Activated T-helper 9 cell treated with anti-CD3 and anti-CD28 coated beads, Interleukin-2, amount 50 U/mL, for 16 hours (primary cell): ENCODE data around the gene HOXA9.

Source experiments
- DNase-seq: peaks from one replicate; pipeline ENCODE4 v3.0.0-alpha.2; 2020; ENCODE audit warnings: low read depth

The HOXA9 gene

DNA sequence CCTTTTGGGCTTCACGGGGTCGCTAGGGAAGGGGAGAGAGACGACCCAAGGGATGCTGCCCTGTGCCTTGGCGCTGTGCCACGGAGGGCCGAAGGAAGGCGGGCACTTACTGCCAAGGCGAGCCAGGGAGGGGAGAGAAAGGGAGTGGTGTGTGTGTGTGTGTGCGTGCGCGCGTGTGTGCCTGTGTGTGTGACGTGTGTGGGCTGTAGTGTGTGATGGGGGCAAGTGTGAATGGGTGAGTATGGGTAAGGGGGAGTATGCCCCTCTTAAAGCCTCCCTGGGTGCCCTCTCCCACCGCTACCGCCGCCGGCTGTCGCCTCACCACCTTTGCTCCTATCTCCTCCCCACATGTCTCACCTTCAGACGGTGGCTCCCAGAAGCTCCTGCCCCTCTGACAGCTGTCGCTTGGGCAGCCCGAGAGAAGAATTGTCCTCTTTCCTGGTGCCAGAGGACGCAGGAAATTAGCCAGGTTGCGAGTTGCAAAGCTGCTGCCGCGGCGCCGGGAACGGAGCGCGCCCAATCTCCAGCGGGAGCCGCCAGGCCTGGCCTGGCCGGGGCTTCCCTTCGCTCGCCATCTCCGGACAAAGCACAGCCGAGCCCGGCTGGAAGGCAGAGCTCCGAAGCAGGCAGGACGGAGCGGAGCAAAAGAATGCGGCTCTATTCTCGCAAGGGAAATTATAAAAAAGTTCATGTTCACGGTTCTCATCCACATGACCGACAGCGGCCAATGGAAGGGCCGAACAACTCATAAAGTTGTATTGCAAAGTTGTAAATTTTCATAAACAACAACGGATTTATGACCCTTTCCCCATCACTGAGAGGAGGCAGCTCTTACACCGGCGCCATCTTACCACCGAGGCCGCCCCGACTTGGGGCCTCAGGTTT is 13.2 kb downstream of the HOXA9 start, which contains the start of gene HOXA3:
Gene HOXA3, minus strand, starts transcription at position 653 of the 885 bp plus-strand sequence. CDS start 41,943 bp downstream, outside the sequence.
- no peak for DNase-seq

DNA sequence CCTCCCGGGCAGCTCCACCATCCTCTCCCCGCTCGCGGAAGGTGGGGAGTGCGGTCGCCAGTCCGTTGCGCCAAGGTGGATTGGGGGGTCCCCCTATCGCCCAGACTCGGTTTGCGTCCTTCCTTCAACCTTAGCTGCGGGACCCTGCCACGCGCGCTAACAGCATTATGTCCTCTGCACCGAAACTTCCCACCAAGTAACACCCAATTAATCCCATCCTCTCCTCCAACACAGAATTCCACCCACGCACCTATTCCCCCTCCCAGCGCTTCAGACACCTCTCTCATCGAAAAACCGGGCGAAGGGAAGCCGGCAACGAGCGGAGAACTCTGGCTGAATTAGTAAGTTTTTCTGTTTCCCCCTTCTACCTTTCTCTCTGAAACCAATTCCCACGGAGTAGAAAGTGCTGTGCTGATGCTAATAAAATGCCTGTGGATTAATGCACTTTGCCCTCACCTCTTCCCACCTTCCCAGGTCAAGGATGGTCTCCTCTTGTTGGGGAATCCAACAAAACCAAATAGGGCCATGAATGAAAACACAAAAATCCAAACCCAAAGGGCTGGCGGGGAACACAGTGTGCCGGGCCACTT is 13.9 kb downstream of the HOXA9 start:
- DNase-seq, result no peak

DNA sequence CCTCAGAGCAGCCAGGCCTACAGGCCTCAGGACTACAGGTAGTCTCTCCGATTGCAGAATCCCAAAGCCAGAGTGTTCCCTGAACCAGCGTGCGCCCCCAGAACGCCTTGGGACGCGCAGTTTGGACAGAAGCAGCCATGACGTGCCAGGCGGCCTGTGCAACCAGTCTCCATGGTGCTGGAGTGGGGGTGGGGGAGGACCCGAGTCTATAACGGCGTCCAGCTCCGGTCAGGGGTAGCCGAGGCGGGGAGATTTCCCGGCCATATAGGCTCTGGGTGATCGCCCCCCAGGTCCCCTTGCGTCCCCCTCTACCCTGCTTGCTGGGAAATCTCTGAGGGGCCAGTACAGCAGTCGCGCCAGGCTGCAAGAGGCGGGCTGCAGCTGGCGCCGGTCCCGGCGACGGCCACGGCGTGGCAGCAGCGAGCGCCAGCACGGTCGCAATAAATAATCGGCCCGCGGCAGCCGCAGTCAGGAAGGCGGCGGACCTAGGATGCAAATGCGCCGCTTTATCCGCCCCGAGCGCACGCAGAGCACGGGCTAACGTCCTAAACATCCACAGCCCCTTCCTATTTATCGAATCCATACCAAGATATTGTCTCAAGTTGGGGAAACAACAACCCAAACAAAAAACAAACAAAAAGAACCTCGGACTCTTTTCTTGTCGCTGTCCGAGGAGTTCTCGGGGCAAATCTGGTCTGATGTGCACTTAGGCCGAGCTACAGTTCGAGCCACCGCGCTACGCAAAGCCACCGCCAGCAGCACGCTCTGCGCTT is 14.6 kb downstream of the HOXA9 start:
- peak; percentile 43 for DNase-seq

GRCh38 chr7:27149842-27150567 is 15.3 kb downstream of the HOXA9 start:
- no peak for DNase-seq

DNA sequence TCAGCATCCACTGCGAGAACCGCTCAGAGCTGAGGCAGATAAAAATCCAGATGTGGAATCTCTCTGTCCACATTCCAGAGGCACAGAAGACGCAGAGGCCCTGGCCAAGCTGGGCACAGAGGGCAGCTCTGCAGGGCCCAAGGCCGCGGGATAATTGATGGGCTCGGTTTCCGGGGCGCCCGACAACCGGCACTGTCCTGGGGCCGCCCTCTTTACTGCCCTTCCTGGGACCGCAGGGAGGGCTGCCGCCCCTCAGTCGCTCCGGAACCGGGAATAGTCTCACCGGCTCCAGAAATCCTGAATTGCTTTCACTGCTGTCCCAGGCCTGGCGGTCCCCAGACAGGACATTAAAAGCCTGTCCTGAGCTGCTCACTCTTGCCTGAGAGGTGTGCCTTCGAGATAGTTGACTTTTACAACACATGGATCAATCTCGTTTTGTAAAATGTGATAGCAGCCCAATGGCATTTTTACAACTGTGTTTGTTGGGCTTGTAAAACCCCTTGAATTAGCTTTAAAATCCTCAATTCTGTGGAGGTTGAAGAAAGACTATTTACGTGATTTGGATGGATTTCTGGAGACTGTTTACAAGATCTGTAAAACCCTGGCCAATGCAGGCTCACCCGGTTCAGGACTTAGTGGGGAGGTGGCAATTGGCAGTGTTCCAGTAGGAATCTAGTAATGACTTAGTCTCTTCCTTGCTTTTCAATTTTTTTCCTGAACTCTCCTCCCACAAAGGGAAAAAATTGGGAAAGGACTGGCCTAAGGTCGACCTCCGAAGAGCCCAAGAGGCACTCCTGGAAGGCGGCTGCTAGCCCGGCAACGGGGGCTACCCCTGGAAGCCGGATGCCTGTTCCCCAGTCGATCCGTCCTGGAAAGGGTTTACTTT is 16.3 kb downstream of the HOXA9 start:
- no peak for DNase-seq

- DNase-seq, result no peak
Measured at GRCh38 chr7:27148031-27148755, 17.1 kb downstream of the HOXA9 start.

DNA sequence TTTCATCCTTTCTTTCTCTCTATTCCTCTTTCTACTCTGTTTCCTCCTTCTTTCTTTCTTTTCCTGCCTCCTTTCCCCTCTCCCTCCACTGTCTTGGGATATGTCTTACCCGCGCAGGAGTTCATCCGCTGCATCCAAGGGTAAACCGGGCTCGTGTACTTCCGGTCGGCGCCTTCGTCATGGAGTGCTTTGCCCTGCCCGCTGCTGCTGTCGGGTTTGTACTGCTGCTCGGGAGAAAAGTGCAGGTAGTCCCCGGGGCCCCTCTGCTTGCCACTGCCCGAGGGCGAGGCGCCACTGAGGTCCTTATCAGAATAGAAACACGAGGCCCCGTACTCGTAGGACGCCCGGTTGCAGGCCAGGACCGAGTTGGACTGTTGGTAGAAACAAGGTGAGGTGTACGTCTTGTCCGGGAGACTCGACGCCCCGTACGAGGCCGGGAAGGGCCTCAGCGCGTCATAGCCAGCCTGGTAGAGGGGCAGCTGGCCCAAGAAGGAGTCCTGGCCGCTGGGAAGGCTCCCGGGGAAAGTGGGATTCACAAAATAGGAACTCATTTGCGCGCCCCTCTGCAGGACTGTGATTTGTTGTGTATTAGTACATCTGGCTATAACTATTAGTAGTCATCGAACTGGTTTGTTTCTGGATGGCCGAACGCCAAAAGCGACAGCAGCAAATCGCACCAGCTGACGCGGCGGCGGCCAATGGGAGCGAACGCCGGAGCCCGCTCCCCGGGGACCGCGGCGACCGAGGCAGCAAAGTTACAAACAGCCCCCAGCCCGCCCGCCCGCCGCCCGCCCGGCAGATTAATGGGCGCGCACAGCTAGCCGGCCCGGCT is 17.9 kb downstream of the HOXA9 start, which contains the start of gene HOXA6:
Gene HOXA6, minus strand, starts transcription at position 576 of the 832 bp plus-strand sequence. Its CDS starts 25 bp downstream, at position 551.
- DNase-seq, result no peak

DNA sequence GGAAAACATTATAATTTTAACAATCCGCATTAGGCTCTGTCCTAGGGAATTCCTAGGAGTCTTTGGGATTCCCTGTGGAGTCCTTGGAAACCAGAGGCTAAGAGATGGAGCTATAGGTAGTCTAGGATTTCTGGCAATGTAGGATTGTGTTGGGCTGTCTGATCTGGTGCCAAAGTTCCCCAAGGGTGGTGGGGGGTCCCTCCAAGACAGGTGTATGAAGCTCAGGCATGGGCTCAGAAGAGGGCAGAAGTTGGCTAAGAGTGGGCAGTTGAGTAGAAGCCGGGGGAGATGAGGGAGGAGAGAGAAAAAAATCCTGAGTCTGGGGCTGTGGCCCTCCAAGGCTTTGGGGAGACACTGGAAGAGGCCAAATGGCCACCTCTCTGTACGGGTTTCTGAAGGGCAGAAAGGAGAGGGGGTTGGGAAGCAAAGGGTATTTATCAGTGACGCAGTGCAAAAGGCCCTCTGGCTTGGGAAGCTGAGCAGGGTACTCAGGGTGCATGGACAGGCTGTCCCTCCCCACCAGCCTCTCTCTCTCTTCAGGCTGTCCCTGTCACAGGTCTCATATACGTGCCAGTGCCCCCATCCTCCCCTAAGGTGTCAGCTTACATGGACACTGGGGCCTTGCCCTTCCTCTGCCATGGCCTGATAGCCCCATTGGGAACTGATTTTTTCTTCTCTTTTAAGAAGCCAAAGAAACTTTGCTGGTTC is 18.7 kb downstream of the HOXA9 start:
- no peak for DNase-seq

GRCh38 chr7:27145914-27146412 is 19.4 kb downstream of the HOXA9 start:
- no peak for DNase-seq

DNA sequence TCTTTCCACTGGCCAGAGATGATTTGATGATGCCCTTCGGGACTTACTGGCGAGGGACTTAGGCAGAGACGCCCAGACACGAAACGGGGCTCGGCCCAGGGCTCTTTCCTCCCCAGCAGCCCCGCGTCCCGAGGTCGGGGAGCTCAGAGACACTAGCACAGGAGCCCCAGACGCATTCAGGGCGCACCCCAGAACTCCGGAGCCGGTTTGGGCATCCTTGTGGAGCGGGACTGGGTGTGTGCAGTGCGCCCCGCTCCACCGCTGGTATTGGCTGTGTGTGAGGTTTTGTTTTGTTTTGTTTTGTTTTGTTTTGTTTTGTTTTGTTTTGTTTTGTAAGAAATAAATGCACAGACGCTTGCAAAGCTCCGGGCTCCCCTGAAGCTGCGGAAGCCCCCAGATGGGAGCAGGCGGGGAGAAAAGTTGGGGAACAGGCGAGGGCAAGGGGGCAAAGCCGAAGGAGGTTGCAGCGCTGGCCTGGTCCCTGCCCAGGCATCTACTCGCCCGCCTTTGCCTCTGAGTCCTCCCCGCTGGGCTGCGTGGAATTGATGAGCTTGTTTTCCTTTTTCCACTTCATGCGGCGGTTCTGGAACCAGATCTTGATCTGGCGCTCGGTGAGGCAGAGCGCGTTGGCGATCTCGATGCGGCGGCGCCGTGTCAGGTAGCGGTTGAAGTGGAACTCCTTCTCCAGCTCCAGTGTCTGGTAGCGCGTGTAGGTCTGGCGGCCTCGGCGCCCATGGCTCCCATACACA is 20.0 kb downstream of the HOXA9 start:
- no peak for DNase-seq

GRCh38 chr7:27144781-27145164 is 20.6 kb downstream of the HOXA9 start:
- DNase-seq, result no peak

DNA sequence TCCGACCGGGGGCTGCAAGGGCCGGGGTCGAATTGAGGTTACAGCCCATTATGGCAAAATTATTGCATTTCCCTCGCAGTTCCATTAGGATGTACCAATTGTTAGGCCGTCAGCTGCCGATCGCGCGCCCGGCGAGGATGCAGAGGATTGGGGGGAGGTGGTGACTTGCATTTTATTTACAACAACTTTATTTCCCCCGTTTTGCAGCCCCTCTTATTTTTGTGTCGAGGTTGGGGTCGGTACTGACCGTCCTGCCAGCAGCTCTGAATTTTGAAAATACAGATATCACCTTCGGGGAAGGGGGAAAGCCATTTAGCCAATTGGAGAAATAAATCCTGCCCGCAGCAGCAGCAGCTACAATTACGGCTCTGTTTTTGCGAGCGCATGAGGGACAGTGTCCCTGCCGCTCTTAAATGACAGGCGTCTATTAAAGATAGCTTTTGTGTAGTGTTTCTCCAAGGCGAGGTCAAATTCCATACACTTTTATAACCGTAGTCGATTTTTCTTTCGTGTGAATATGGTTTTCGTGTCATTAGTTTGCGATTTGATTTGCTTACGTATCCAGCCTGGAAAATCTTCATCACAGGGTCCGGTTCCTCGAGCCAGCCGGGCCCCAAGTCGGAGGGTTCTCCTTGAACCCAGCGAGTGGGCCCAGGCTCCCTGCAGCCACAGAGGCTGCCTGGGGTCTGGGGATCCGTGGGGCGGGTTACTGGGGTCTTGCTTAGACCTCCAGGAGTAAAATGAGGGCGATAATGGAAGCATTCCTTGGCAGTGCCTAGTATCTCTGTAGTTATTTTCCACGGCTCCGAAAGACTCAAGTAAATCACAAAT is 21.2 kb downstream of the HOXA9 start:
- DNase-seq, result no peak

GRCh38 chr7:27143023-27143949 is 22.1 kb downstream of the HOXA9 start, which contains the start of gene HOXA5:
Gene HOXA5, minus strand, starts transcription at chr7:27143681. Its CDS starts 74 bp downstream, at chr7:27143607.
- no peak for DNase-seq

DNA sequence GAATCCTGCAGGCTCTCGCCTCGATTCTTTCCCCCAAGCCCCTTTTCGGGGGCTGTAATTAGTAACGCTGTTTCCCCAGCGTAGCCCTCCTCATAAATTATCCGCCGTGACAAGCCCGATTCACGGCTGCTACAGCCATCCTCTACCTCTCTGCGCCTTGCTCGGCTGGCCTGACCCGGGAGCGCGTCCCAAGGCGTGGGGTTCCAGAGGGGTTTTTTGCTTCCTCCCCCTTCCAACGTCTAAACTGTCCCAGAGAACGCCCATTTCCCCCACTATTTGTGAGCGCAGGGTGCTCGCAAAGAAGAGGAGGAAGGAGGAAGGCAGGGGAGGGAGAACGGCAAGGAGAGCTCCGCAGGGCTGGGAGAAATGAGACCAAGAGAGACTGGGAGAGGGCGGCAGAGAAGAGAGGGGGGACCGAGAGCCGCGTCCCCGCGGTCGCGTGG is 22.7 kb downstream of the HOXA9 start:
- no peak for DNase-seq

GRCh38 chr7:27141923-27142579 is 23.3 kb downstream of the HOXA9 start:
- no peak for DNase-seq
